Testis (tissue), 3 donors: ENCODE results near the gene KIF26B. TPM values are rescaled to one million over a fixed set of nuclear protein-coding genes. Genes with fewer than 3 reads are reported as not detected.

Source experiments
- DNase-seq: peaks from one replicate; pipeline ENCODE4 v3.0.0-alpha.2; 2019
- H3K27ac ChIP-seq, 2 donors: fragments of 200-600 bp; sonication (generic); one replicate each; pipeline ENCODE4 v1.5.1; 2019
- H3K27me3 ChIP-seq: fragments of 200-600 bp; sonication (generic); one replicate; pipeline ENCODE4 v1.5.1; 2019
- H3K36me3 ChIP-seq: fragments of 200-600 bp; sonication (generic); one replicate; pipeline ENCODE4 v1.5.1; 2017; ENCODE audit warnings: low read depth; ENCODE audit errors: missing control alignments
- H3K4me1 ChIP-seq: fragments of 200-600 bp; sonication (generic); one replicate; pipeline ENCODE4 v1.5.1; 2019
- H3K4me3 ChIP-seq, 2 donors: fragments of 200-600 bp; sonication (generic); one replicate each; pipeline ENCODE4 v1.5.1; 2017 to 2019
- H3K9me3 ChIP-seq: fragments of 200-600 bp; sonication (generic); one replicate; pipeline ENCODE4 v1.5.1; 2017
- CTCF ChIP-seq, 3 experiments: fragments of 450-650 bp in 2 of 3; fragments of 200-600 bp in 1 of 3; sonication (generic) in 1 of 3; IDR thresholded peaks; one replicate each; pipeline ENCODE4 v1.5.1; 2016 to 2019; ENCODE audit warnings: antibody characterized with exemption in 3 of 3, mild to moderate bottlenecking in 2 of 3, moderate library complexity in 1 of 3
- POLR2A ChIP-seq: fragments of 450-650 bp; IDR thresholded peaks from one replicate; pipeline ENCODE4 v1.6.1; 2017; ENCODE audit warnings: antibody characterized with exemption, mild to moderate bottlenecking, moderate library complexity
- WGBS, 2 donors: methylation state at CpG; one replicate each; pipeline ENCODE4 v1.1.5; 2018; 5-methylcytosine and 5-hydroxymethylcytosine counted together
- intact Hi-C: fragments of 100-400 bp; cut with DNase I; formaldehyde crosslinking; loops from one replicate; pipeline ENCODE4 v1.15.1; 2023; ENCODE audit warnings: low total_unique reads
- polyA plus RNA-seq: library from polyadenylated mRNA; stranded (reverse); fragments of 350-450 nt; fragmentation: Illumina TruSeq; extraction: RNeasy Lipid Tissue Mini Kit (QIAGEN cat#74804); gene quantifications from one replicate; pipeline ENCODE4 v1.2.3, GENCODE V29; 2014; ENCODE audit warnings: low read depth, low replicate concordance; ENCODE audit not compliant: insufficient read depth
- total RNA-seq, 2 donors: library from RNA; depleted of rRNA; stranded (reverse); fragments of >200 nt; gene quantifications; one replicate each; pipeline ENCODE4 v1.2.3, GENCODE V29; 2016

KIF26B gene
- total and polyA plus RNA-seq, 3 donors from 2014 or later = 3.0 to 4.8 (median 3.1) TPM

- H3K9me3 ChIP-seq = no peaks in the 10 kb centered on the region
- no peaks in the 10 kb centered on the region for H3K4me1 ChIP-seq
- TF ChIP-seq CTCF (IDR thresholded peaks at IDR 0.05) (no peak), POLR2A (no peak)
- no peak overlapping the region for H3K4me3 ChIP-seq
- intact Hi-C loops = no loop called here
- 49 to 70% methylated on average over 16 of the region's 16 CpGs for whole genome bisulfite sequencing, 2 donors
- no peaks in the 10 kb centered on the region for H3K27me3 ChIP-seq
- DNase-seq = peak; percentile 51
- no peak overlapping the region for H3K27ac ChIP-seq
- no peaks in the 10 kb centered on the region for H3K36me3 ChIP-seq
Measured at GRCh38 chr1:245546875-245547274, 392.1 kb downstream of the KIF26B start.

- Histone ChIP-seq H3K9me3 (no peaks in the 10 kb centered on the region), H3K4me3 (no peak overlapping the region), H3K27me3 (no peaks in the 10 kb centered on the region), H3K4me1 (no peaks in the 10 kb centered on the region), H3K36me3 (no peaks in the 10 kb centered on the region), H3K27ac (no peak overlapping the region)
- peak; percentile 20 for DNase-seq
- intact Hi-C loops = no loop called here
- WGBS, 2 donors = 46 to 60% methylated on average over 18 of the region's 18 CpGs
- TF ChIP-seq POLR2A (no peak), CTCF (IDR thresholded peaks at IDR 0.05) (no peak)
Measured at GRCh38 chr1:245549996-245550719, 395.4 kb downstream of the KIF26B start.

GRCh38 chr1:245550720-245551043, 395.9 kb downstream of the KIF26B start:
- WGBS, 2 donors = 71 to 81% methylated on average over 1 of the region's 1 CpG
- H3K4me3 ChIP-seq = no peak overlapping the region
- no peaks in the 10 kb centered on the region for H3K4me1 ChIP-seq
- H3K9me3 ChIP-seq = no peaks in the 10 kb centered on the region
- TF ChIP-seq POLR2A (no peak), CTCF (IDR thresholded peaks at IDR 0.05) (no peak)
- no peak overlapping the region for H3K27ac ChIP-seq
- H3K36me3 ChIP-seq = no peaks in the 10 kb centered on the region
- intact Hi-C loops = no loop called here
- H3K27me3 ChIP-seq = no peaks in the 10 kb centered on the region
- no peak for DNase-seq

- H3K4me3 ChIP-seq = no peak overlapping the region
- intact Hi-C loops = no loop called here
- H3K4me1 ChIP-seq = no peaks in the 10 kb centered on the region
- H3K27me3 ChIP-seq = no peaks in the 10 kb centered on the region
- 91 to 97% methylated on average over 9 of the region's 9 CpGs for WGBS, 2 donors
- no peak overlapping the region for H3K27ac ChIP-seq
- no peak for DNase-seq
- no peaks in the 10 kb centered on the region for H3K36me3 ChIP-seq
- no peaks in the 10 kb centered on the region for H3K9me3 ChIP-seq
- no peak for TF ChIP-seq CTCF (IDR thresholded peaks at IDR 0.05)
- TF ChIP-seq POLR2A = no peak
Measured at GRCh38 chr1:245551536-245551935, 396.8 kb downstream of the KIF26B start.

GRCh38 chr1:245552331-245552730, 397.5 kb downstream of the KIF26B start:
- Histone ChIP-seq H3K36me3 (no peaks in the 10 kb centered on the region), H3K27me3 (no peaks in the 10 kb centered on the region), H3K27ac (no peak overlapping the region), H3K4me1 (no peaks in the 10 kb centered on the region), H3K9me3 (no peaks in the 10 kb centered on the region), H3K4me3 (no peak overlapping the region)
- intact Hi-C loops = no loop called here
- DNase-seq = no peak
- 94 to 96% methylated on average over 8 to 9 of the region's 9 CpGs for WGBS, 2 donors
- TF ChIP-seq POLR2A (no peak), CTCF (IDR thresholded peaks at IDR 0.05) (no peak)
